Hepatic stellate cell (primary cell): Measurements from ENCODE around the gene TEX22.

Experiments used
- DNase-seq: peaks from one replicate; pipeline ENCODE4 v3.0.0; 2011; ENCODE audit warnings: low spot score

Gene TEX22

DNA sequence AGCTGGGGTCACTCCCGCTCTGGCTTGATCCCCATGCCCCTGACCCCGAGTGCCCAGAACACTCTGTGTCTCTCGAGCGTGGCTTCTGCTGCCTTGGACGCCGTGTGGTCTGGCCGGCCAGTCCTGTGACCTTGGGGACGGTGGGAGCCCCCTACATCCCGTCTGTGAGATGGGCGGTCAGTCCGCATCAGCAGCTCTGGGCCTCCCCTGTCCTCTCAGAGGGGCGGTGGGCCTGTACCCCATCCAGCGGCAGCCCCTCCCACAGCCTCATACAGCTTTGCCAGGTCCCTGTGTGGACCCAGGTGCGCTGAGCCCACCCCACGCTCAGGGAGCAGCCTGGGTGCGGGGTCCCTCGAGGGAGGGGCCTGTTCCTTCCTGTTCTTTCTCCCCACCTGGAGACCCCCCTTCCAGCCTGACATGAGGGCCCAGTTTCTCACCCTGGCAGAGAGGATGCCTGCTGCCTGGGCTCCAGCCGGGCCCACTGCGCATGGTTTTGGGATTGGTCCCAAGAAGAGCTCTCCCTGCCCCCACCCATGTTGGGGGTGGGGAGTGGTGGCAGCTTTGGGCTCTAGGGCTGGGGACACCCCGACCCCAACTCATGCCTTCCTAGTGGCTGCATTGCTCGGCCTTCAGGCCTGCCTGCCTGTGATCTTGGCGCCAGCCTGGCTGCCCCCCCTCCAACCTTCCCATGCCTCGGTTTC is 22.8 kb downstream of the TEX22 start:
- DNase-seq, result no peak

DNA sequence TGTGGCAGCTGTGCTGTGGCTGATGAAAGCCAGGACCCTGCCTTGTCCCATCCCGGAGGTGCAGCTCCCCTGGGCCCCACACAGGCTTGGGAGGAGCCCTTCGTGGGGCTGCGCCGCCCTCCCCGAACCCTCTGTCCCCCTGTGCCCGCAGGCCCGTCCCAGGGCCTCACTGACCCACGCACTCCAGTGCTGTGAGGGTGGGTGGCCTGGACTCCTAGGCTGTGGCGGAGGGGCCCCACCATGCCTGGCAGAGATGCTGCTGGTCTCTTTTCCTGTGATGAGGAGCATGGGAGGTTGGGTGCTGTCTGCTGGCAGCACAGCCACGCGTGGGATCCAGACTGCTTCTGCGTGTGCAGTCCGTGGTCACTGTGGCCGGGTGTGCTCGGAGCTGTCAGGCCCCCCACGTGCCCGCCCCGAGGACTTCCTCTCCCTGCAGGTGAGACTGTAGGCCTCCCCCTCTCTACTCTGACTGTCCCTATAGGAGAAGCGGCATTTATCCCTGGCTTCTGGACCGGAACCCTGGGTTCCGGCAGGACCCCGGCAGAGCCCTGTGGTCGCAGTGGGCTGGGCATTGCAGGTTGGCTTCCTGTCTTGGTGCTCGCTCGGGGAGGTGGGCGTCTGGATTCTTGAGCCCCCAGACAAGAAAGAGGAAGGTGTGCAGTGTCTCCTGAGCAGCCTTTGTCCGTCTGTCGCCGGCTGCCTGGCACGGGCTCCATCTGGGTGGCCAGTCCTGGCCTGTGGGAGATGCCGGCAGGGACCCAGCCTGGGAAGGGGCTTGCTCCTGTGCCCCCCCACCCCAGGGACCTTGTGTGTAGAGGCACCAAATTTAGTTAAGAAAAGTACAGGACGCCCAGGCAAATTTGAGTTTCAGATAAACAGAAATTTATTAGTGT is 23.6 kb downstream of the TEX22 start:
- DNase-seq, result no peak

DNA sequence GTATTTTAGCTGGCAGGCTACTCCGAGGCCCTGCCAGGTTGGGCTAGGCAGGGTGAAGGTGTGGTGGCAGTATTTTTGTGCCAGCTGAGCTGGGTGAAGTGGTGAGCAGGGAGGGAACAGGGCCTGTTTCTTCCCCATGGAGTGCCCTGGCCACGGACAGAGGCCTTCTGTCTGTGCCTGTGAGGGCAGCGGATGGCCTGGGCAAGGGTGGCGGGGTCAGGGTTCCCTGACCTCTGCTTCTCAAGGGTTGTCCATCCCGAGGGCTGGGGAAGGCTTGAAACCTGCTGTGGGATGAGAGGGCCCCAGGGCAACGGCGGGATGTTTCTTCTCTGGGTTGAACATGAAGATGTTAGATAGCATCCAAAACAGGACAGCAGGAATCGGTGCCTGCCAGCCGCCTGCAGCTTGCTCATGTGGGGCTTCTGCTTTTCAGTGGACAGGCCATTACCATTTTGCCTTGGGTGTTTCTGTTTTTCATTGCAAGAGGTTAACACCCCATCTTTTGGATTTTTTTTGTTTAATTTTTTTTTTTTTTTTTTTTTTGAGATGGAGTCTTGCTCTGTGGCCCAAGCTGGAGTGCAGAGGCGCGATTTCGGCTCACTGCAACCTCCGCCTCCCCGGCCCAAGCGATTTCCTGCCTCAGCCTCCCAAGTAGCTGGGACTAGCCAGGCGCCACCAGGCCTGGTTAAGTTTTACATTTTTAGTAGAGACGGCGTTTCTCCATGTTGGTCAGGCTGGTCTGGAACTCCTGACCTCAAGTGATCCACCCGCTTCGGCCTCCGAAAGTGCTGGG is 24.6 kb downstream of the TEX22 start:
- DNase-seq, result no peak

DNA sequence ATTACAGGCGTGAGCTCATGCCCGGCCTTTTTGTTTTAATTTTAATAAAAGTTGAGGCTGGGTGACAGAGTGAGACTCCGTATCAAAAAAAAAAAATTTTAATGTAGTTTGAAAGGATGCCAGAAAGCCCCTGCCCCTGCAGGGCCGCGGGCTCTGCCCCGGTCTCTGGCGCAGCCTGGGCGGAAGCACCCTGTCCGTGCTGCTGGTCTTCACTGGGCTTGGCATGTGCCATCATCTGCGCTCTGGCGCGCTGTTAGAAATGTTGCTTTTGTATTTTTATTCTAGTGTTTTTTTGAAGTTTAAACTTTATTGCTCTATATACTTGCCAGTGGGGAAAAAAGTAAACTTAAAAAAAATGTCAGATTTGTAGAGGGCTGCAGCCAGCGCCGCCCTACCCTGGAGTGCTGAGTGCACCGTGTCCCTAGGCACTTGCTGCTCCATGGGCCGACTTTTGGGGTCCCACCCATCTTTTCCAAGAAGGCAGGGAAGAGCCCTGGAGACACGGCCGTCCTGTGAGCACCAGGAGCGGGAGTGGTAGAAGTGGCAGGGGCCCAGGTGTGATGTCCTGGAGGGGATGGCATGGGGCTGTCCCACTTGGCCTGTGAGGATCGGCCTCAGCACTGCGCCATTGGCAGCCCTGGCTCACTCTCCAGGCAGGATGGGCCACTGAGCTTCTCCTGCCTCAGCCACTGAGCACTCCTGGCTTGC is 25.3 kb downstream of the TEX22 start:
- no peak for DNase-seq

DNA sequence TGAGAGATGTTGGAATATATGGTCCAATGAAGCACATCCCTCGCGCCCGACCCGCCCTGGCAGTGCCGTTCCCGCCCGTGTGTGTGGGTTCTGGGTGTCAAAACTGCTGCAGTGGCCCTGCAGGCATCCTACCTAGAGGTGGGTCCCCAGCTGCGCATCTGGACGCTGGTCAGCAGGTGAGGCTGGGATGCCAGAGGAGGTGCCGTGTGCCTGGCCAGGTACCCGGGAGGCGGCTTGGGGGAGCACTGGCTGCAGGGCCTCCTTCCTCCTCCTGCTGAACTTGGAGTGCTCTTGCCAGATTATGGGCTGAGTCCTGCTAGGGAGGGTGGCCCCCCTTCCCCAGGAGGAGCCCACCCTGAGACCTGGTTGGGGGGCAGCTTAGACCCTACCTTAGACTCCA is 26.5 kb downstream of the TEX22 start:
- no peak for DNase-seq

DNA sequence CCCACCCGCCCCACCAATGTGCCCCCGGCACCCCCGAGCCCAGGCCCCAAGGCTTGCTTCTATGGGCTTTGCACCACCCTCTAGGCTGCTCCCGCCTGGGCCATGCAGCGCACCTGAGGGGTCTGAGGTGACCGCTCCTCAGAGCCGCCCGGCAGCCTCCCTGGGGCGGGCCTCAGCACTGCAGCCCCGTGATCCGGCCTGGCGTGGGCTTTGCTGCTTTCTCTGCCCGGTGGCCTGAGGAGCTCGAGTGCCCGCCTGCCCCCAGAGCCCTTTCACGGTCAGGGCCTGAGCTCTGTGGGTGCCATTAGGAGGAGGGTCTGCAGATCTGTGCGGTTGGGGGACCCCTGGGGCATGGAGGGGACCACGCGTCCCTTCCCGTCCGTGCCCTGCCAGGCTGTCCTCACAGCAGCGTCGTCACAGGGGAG is 27.5 kb downstream of the TEX22 start:
- DNase-seq, result no peak

DNA sequence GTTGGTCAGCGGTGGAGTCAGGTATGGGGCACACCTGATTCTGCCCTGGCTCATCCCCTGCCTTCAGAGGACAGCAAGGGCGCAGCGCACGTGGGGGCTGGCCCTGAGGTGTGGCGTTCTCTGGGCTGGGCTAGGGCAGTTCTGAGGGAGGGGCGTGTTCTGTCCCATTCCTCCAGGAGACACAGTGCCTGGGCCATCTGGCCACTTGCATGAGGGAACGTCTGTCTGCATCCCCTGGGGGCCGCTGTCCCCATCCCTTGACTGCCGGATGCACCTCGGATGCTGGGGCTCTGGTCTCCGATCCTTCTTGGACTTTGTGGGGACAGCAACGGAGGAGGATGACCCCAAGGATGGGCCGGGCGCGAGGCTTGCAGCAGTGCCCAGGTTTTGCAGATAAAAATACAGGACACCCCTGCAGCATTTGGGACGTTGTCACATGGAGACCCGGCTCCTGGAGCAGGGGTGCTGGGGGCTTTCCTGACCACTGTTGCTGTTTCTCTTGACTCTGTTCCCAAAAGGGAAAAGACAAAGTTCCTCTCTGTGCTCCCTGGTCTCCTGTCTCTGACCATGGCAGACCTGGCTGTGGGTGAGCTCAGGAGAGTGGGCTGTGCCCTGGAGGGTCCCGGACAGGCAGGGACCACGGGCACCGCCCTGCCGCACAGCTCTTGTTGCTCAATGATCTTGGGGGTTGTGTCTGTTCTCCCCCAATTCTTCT is 28.2 kb downstream of the TEX22 start:
- no peak for DNase-seq

DNA sequence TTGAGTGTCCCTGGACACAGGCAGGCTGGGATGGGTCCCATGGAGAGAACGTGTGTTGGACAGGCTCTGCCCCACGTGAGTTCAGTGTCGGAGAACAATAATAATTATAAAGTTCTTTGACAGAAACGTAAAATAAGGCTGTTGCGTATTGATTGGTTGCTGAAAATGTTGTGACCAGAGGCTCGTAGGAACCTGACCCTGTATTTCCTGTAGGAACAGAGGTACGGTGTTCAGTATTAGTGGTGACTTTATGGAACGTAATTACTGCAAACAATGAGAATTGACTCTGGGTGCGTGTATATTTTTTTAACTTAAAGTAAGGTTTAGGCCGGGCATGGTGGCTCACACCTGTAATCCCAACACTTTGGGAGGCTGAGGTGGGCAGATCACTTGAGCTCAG is 29.1 kb downstream of the TEX22 start:
- no peak for DNase-seq

DNA sequence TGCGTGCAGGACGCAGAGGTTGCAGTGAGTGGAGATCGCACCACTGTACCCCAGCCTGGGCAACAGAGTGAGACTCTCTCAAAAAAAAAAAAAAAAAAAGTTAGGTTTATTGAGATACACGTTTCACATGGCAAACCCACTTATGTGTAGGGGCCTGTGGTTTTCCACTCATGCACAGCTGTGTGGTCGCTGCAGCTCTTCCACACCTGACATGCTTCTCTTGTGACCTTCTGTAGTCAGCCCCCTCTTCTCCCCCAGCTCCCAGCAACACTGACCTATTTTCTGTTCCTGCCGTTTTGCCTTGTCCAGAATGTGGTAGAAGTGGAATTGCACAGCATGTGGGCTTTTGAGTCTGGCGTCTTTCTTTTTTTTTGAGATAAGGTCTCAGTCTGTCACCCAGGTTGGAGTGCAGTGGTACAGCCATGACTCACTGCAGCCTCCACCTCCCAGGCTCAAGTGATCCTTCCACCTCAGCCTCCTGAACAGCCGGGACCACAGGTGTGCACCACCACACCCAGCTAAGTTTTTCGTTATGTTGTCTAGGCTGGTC is 29.7 kb downstream of the TEX22 start:
- DNase-seq, result no peak

DNA sequence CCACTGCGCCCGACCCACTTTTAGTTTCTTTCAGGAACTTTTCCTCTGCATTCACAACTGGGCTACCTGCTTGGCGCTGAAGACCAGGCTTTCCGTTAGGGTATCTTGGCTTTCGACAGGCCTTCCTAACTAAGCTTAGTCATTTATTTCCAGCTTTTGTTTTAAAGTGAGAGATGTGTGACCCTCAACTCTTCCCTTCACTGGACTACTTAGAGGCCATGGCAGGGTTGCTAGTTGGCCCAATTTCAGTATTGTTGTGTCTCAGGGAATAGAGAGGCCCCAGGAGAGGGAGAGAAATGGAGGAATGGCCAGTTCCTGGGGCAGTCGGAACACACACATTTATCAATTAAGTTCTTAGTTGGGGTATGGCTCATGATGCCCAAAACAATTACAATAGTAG is 31.7 kb downstream of the TEX22 start:
- DNase-seq, result no peak

DNA sequence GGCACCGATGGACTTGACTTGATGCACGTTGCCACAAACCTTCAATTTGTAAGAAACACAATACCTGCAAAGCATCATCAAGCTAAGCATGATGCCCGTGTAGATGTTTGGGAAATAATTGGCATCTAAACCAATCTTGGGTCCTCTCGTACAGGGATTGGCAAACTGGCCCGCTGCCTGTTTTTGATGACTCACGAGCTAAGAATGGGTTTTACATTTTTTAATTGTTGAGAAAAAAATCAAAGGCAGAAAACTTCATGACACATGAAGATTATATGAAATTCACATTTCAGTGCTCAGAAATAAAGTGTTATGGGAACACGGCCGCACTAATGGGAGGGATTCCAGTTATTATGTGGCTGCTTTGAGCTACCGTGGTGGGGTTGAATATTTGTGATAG is 32.2 kb downstream of the TEX22 start:
- peak; percentile 80 for DNase-seq

DNA sequence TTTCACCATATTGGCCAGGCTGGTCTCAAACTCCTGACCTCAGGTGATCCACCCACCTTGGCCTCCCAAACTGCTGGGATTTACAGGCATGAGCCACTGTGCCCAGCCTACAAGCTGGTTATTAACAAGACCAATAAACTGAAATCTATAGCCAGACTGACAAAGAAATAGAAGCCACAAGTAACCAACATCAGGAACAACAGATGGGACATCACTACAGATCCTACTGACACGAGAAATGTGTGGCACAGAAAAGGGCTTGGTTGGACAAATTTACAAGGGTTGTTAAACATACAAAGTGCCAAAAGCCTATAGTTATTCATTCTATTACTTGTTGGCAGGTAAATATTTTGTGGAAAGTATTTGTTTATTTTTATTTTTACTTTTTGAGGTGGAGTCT is 32.9 kb downstream of the TEX22 start:
- DNase-seq, result no peak

DNA sequence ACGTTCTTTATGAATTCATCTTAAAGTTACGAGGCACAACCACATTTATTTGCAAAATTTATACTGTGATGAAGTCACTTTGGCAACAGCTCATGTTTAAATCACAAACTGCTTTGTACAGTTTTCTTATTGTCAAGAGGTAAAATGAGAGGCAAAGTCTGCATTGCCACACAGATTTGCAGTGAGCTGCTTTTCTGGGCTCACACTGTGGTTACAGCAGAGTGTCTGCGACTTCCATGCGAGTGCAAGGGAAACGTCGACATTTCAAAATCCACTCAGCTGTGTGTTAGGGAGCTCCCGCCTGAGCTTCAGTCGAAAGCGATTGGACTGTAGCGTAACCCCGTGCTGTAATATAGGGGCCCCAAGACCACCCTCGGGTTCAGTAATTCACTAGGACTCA is 34.3 kb downstream of the TEX22 start:
- no peak for DNase-seq

DNA sequence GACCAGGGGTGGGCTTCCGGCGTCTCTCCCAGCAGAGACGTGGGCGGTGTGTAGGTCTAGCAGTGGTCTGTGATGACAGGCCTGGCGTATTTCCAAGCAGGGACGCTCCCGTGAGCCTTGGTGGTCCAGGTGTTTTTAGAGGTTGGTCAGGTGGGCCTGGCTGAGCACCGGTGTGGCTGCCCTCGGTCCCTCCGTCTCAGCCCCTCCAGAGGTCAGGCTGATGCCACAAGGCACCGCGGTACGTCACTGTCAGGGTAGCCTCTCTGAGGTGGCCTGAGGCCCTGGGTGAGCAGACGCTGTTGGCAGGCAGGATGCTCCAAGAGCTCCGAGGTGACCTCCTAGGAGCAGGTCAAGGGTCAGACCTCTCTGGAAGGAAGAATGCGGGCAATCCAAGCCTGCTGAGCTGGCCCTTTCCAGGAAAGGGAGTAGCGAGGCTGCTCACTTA is 34.8 kb downstream of the TEX22 start:
- no peak for DNase-seq

DNA sequence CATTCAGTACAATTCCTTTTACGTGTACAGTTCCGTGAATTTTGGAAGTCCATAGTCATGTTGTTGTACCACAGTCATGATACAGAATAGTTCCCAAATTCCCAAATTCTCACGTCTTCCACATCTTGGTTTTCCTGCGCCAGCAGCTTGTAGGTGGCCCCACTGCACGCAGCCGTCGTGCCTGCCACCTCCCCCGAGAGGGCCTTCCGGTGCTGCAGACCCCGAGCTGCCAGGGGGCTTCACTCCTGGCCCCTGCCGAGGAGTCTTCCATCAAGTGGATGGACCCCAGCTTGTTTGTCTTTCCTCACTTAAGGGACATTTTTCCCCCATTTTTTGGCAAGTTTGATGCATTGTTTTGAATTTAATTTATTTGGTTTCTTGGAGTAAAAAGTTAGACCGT is 38.1 kb downstream of the TEX22 start:
- no peak for DNase-seq

DNA sequence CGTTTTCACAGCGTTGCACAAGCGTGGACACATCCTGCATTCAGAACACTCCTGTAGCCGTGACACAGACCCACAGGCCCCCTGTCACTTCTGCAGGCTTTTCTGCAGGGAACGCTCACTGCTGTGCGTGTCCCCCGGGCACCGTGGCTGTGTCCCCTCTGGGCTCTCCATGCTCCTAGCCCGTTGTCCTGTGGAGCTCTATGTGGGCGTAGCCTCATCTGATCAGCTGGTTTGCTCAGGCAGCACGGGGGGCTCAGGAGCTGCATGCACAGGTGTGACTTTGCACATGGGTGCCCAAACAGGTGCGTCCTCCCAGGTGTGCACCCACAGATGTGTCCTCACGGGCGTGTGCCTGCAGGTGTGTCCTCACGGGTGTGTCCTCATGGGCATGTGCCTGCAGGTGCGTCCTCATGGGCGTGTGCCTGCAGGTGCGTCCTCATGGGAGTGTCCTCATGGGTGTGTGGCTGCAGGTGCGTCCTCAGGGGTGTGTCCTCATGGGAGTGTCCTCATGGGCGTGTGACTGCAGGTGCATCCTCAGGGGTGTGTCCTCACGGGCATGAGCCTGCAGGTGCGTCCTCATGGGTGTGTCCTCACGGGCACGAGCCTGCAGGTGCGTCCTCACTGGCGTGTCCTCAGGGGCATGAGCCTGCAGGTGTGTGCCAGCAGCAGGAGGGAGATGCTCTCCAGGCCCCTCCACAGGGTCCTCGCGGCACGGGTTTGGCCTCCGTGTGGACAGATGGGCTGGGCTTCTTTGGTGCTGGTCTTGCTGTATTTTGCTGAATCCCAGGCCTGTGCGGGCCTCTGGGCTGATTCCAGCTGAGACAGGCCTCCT is 38.8 kb downstream of the TEX22 start:
- DNase-seq, result no peak

DNA sequence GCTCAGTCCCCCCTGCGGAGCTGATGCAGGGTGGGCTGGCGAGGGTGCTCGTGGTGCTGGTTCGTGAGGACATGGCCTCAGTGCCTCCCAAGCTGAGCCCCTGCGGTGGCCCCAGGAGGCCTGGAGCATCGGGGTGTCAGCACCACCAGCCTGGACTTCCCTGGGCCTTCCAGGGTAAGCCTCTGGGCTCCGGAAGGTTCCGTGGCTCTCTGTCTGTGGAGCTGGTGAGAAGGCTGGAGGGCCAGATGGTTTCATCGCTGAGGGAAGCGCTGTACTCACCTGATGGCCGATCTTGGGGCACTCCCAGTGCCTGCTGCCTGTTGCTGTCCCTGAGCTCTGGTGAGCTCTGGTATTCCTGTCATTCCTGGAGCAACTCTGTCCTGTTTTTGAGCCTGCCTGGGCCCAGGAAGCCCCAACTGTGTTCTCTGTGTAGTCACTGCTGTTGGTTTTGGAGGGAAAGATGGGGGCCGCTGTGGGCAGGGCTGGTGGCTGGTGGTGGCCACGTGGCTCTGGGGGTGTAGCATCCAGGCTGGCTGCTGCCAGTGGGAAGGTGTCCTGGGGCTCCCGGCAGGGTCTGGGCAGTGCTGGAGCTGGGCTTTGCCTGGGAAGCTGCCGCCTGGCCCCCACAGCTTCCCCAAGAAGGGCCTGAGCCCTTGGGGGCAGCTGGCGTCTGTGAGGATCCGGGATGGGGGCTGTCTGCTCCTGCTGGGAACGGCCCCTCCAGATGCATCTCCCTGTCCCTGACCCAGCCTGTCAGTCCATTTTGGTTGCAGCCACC is 39.6 kb downstream of the TEX22 start:
- DNase-seq, result no peak

DNA sequence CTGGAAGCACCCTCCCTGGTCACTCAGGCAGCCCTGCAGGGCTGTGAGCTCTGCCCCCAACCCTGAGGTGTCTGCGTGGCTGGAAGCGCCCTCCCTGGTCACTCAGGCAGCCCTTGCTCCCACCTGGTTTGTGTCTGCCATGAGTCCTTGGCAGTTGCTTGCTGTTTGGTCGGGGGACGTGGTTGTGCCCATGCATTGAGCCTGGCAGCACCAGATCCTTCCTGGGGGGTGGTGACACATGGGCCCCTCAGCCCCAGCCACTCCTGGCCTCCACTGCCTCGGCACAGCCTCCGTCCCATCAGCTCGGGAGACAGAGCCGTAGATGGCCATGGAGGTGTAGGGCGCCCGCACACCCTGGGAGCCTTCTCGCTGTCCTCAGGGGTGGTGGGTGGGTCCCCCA is 40.8 kb downstream of the TEX22 start:
- DNase-seq, result no peak
